C4-2B (cell line): Measurements from ENCODE around the gene AKT1S1.

Source experiments
- H3K27ac ChIP-seq: fragments of 450-650 bp; 2 replicates; pipeline ENCODE4 v1.5.1; 2017
- ZFX ChIP-seq: fragments of 450-650 bp; IDR thresholded peaks from 2 replicates; pipeline ENCODE4 v1.6.1; 2017
- TF ChIP-seq, protein P1 (sequence below): fragments of 450-650 bp; conservative IDR thresholded peaks from 2 replicates; pipeline ENCODE4 v1.5.1; 2017; ENCODE audit warnings: mild to moderate bottlenecking

The AKT1S1 gene

DNA sequence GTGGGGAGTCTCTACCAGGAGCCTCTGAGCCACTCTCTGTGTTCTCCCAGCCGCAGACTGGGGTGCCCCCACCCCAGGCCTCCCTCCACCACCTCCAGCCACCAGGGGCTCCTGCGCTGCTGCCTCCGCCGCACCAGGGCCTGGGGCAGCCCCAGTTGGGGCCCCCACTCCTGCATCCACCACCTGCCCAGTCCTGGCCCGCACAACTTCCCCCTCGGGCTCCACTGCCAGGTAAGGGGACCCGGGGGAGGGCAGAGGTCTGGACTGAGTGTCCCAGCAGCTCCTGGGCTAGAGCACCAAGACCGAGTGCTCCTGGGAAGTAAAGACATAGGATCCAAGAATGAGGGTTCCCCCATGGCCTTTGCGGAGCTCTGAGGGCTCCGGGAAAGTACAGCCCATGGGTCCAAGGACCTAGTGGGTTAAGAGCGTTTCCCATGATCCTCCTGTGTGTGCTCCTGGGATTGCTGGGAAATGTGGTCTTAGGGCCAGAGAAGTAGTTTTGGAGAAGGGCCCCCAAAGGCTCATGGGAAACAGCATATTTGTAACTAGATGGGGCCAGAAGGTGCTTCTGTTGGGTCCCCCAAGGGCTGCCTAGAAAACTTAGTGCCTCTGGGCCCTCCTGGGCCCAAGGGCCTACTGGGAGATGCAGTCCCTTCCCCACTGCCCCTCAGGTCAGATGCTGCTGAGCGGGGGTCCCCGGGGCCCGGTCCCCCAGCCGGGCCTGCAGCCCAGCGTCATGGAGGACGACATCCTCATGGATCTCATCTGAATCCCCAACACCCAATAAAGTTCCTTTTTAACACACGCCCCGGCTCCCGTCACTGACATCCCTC is 40.8 kb downstream of the AKT1S1 start:
- TF ChIP-seq, protein P1, sequence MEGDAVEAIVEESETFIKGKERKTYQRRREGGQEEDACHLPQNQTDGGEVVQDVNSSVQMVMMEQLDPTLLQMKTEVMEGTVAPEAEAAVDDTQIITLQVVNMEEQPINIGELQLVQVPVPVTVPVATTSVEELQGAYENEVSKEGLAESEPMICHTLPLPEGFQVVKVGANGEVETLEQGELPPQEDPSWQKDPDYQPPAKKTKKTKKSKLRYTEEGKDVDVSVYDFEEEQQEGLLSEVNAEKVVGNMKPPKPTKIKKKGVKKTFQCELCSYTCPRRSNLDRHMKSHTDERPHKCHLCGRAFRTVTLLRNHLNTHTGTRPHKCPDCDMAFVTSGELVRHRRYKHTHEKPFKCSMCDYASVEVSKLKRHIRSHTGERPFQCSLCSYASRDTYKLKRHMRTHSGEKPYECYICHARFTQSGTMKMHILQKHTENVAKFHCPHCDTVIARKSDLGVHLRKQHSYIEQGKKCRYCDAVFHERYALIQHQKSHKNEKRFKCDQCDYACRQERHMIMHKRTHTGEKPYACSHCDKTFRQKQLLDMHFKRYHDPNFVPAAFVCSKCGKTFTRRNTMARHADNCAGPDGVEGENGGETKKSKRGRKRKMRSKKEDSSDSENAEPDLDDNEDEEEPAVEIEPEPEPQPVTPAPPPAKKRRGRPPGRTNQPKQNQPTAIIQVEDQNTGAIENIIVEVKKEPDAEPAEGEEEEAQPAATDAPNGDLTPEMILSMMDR, result no peak
- no peak for TF ChIP-seq ZFX
- H3K27ac ChIP-seq, result no peak overlapping the region

DNA sequence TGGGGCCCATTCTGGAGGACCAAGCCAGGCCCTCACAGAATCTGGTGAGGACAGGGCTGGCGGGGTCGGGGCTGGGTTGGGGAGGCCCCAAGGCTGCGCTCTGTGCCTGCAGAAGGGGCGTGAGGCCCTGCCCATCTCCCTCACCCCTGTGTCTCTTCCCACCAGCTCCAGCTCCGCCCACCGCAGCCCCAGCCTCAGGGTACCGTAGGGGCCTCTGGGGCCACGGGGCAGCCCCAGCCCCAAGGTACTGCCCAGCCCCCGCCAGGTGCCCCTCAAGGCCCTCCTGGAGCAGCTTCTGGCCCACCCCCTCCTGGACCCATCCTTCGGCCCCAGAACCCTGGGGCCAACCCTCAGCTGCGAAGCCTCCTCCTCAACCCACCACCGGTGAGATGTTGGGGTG is 41.6 kb downstream of the AKT1S1 start:
- H3K27ac ChIP-seq, result no peak overlapping the region
- TF ChIP-seq, protein P1, result no peak
- no peak for TF ChIP-seq ZFX

DNA sequence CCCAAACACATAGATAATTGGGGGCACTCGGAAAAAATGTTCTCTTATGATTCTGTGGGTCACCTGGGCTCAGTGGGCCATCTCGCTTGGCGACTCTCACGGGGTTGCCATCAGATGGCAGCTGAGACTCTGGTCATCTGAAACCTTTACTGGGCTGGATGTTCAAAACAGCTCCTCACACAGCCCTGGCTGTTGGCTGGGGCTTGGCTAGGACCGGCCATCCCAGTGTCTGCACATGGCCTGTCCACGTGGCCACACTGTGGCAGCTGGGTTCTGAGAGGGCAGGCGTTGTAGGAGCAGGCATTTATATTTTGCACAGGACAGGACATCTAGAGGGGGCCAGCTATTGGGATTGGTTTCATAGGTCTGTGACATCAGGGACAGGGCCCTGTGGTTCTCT is 43.6 kb downstream of the AKT1S1 start:
- no peak for TF ChIP-seq ZFX
- TF ChIP-seq, protein P1, result no peak
- H3K27ac ChIP-seq, result no peak overlapping the region

DNA sequence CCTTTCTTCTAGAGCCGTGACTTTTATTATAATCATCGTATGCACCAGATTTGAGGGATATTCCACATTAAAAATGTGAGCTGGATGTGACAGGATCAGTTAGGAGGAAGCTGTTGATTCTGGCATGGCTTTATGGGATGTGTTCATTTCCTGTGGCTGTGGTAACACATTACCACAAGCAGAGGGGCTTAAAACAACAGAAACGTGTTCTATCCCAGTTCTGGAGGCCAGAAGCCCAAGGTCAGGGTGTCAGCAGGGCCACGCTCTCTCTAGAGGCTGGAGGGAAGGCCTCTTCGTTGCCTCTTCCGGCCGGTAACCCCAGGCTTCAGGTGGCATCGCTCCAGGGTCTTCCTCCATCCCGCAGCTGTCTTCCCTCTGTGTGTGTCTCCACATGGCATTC is 44.6 kb downstream of the AKT1S1 start:
- TF ChIP-seq ZFX, result no peak
- TF ChIP-seq, protein P1, result no peak
- H3K27ac ChIP-seq, result no peak overlapping the region

DNA sequence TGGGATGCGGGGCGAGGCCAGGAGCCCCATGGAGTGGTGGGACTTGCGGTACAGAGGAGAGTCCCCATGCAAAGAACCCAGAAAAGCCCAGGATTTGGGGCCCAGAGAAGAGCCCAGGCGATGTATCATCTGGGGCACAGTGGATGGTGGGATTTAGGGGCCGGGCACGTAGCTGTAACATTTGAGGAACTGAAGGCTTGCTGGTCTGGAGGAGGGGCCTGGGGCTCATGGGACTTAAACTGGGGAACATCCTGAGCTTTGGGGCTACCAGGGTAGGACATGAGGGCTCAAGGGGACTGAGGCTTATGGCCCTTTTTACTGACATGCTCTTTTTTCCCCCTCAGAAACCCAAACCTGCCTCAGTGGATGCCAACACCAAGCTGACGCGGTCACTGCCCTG is 45.6 kb downstream of the AKT1S1 start:
- TF ChIP-seq, protein P1, result no peak
- no peak for TF ChIP-seq ZFX
- H3K27ac ChIP-seq, result no peak overlapping the region

DNA sequence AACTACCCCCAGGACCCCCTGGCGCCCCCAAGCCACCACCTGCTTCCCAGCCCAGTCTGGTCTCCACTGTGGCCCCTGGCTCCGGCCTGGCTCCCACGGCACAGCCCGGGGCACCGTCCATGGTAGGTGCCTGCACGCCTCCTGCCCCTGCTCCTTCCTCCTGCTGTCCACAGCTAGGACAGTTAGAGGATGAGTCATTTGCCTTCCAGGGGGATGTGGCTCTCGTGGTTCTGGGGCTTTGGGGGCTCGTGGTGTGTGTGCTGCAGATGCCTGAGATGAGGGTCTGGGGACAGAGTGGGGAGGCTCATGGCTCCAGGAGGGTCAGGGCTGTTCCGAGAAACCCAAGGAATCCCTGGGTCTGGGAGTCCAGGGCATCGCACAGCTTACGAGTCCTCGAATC is 46.4 kb downstream of the AKT1S1 start:
- no peak overlapping the region for H3K27ac ChIP-seq
- no peak for TF ChIP-seq ZFX
- TF ChIP-seq, protein P1, result no peak

DNA sequence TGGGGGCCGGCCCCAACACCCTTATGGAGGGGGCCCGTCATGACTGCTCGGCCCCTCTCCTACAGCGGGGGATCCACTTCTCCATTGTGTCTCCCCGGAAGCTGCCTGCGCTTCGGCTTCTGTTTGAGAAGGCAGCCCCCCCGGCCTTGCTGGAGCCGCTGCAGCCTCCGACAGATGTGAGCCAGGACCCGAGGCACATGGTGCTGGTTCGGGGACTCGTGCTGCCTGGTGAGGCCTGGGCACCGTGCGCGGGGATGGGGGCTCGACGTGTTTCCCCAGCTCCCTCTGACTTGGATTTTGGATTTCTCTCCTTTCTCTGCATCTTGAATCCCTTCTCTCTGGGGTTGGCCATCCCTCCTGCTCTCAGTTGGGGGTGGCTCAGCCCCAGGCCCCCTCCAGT is 47.4 kb downstream of the AKT1S1 start:
- TF ChIP-seq, protein P1, result no peak
- H3K27ac ChIP-seq, result no peak overlapping the region
